Activated CD4-positive, CD25-positive, alpha-beta regulatory T cell treated with anti-CD3 and anti-CD28 coated beads, Interleukin-2, amount 50 U/mL, for 16 hours (primary cell): Measurements from ENCODE around the gene GUCY1B1.

Experiments used
- DNase-seq: peaks from one replicate; pipeline ENCODE4 v3.0.0-alpha.2; 2020; ENCODE audit warnings: low read depth, low spot score

Gene GUCY1B1

DNA sequence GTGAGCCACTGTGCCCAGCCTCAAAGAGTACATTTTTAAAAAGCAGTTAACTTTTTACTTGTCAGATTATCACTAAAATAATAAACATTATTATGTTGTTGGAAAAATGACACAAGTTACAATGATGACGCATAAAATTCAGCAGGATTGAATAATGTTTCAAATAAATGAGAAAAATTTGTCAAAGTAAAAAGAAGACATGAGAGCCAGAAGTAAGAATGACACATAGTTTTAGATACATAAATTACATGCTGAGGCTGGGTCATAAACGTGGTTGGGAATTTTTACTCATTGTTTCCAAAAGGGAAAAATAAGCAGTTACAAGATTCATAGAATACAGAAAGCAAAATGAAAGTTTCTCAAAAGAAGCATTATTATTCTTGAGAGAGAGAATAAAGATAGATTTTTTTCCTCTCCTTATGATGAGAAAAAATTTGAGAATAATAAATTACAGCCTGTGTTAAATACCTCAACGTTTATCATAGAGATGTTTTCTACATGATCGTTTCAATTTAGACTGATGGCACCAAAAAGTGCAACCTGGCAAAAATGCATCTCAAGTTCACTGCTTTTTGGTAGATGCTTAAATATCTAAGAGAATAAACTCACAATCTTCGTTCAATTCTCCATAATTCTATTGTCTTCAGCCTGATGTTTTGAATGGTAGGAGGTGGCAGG lies 40.4 kb downstream of the GUCY1B1 start:
- DNase-seq: no peak

DNA sequence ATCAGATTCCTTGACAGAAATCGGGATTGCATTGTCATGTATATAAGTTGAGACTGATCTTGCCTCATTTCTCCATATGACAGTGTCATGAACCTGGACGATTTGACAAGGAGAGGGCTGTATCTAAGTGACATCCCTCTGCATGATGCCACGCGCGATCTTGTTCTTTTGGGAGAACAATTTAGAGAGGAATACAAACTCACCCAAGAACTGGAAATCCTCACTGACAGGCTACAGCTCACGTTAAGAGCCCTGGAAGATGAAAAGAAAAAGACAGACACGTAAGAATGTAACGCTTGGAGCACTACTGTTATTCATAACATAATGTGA lies 40.9 kb downstream of the GUCY1B1 start:
- DNase-seq: no peak

DNA sequence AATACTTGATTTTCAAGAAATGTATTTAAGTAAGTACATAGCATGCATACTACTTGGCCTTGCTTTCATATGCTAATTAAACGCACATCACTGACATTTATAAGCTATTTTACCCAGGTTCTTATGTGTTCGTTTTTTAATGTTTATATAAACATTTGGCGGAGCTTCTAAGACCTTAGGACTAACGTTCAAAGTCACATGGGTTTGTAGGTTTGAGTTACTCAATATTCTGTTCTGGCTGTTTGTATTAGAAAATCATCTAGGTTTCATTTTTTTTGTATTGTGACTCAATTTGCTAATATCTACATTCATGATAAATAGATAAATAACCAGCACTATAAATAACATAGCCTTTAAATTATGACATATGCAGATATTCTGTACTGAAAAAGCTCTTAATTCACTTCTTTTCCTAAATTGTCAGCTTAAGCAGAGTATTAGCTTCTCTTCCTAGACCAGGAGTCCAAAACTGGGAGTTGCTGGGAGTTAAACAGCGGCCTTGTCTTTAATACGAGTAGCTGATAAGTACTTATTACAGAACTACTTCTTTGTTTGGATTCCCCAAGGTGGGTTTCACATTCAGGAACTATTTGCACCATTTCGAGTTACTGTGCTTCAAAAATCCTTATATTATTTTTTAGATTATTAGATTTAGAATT lies 42.0 kb downstream of the GUCY1B1 start:
- DNase-seq: no peak

DNA sequence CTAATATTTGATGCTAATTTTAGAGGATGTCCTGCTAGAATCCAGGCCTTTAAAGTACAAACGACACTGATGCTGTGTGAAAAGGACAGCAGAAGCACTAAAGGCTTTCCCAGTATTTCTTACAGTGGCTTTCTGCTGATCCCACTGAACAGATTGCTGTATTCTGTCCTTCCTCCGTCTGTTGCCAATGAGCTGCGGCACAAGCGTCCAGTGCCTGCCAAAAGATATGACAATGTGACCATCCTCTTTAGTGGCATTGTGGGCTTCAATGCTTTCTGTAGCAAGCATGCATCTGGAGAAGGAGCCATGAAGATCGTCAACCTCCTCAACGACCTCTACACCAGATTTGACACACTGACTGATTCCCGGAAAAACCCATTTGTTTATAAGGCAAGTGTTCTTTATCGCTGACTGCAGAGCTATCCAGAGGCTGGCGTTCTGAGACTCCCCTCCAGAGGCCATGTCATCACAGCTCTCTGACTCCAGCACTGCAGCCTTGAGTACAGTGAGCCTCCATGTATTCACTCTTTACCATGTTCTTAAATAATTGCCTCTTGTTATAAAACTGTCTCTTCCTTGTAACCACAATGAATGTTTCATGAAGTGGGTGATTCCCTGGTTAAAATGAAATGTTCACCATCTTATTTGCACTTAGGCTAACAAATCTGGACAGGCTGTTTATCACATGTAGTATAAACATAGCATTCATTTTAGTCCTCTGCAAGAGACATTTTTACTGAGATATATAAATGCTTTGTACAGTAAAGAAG lies 43.6 kb downstream of the GUCY1B1 start:
- DNase-seq: no peak

DNA sequence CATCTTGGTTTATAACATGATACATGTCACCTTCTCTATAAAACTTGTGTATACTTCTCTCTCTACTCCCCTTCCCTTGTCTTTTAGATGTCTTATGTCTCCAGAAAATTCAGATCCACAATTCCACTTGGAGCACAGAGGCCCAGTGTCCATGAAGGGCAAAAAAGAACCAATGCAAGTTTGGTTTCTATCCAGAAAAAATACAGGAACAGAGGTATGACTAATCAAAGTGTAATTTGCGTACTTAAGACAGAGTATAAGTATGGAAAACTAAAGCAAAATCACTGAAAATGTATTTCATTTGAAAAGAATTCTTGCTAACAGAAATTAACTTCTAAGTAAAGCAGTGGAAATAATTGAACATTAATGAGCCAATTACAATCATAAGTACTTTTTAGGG lies 46.2 kb downstream of the GUCY1B1 start:
- no peak for DNase-seq

DNA sequence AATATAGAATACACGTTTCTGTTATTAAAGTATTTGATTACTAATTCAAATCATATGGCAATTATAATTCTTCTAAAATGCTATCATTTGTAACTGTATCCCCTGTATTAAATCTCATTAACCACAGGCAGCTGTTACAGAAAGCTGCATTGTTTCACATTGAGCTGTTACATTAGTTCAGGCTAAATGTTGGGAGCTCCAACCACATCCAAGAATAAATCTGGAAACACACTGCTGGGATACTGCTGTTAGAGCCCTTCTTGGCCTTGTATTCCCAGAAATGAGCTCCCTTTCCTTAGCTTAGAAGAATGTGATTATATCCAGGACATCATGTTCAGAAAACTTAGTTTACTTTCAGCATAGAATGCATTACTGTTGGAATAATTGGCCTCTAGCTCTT lies 48.2 kb downstream of the GUCY1B1 start:
- no peak for DNase-seq

DNA sequence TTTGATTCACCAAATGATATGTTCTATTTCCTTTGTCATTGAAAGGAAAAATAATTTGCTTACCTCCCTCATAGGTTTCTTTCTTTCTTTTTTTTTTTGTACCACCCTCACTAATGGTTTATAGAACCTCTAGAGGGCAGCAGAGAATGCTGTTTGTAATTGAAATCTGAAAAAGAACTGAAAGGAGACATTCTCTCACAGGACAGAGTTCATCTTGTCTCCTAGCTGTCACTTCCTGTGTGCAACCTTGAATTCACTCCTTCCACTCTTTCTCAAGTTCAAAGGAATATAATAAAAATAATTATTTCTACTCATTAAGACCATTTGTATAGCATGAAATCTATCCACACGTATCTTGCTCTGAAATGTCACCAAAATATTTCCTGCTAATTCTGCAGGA lies 51.0 kb downstream of the GUCY1B1 start:
- no peak for DNase-seq

DNA sequence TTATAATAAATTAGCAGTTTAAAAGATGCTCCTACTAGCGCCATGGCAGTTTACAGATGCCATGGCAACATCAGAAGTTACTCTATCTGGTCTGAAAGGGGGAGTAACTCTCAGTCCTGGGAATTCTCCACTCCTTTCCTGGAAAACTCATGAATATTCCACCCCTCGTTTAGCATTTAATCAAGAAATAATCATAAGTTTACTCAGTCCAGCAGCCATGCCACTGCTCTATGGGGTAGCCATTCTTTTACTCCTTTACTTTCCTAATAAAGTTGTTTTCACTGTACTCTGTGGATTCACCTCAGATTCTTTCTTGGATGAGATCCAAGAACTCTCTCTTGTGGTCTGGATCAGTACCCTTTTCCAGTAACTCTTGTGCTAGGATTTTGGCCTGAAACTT lies 52.3 kb downstream of the GUCY1B1 start:
- DNase-seq: no peak

DNA sequence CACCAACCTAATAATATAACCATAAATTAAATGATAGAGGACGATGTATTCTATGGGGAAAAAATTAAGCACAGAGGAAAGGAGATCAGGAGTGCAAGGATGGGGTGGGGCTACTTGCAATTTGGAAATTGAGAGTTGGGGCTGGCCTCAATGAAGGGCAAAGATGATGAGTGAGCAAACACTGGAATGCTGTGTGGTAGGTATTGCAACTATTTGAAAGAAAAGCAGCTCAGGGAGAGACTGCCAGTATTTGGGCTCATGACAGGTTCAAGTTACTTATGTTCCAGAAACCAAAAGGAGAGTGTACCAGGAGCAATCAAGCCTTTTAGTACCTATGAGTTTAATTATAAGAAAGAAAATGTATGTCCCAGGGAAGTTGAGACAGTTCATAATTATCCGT lies 59.8 kb downstream of the GUCY1B1 start:
- DNase-seq: no peak

DNA sequence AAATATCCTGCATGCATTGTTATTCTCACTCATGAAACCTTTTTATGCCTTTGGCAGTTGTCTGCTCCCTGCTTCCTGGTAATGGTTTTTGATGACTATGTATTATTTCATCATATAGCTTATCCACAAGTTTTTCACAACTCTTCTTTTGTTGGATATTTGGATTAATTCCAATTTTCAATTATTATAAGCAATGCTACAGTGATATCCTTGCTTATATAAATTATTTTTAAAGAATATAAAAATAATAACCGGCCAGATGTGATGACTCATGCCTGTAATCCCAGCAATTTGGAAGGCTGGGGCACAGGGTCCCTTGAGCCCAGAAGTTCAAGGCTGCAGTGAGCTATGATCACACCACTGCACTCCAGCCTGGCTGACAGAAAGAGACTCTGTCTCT lies 60.2 kb downstream of the GUCY1B1 start:
- no peak for DNase-seq

DNA sequence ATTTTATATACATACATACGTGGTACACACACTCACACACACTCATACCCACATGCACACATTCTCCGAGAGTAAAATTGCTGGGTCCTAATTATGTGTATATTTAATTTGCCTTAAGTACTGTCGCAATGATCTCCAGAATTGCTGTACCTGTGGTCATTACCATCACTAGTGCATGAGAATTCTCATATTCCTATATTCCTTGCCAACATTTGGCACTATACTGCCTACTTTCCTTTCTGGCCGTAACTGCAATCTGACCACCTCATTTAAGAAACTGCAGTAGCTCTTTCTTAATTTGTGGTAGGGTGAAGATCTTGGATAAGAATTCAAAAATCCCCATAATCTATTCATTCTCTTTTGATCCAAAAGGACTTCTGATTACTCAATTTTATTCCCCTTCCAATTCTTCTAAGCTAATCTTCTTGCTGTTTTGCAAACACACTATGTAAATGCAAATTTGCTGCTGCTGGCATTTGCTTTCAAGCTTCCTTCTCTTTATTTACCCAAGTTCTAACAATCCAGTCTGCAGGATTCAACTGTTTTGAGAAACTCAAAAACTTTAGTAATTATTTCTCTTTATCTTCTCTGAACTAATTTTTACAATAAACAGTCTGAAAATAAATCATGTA lies 62.2 kb downstream of the GUCY1B1 start:
- DNase-seq: no peak

DNA sequence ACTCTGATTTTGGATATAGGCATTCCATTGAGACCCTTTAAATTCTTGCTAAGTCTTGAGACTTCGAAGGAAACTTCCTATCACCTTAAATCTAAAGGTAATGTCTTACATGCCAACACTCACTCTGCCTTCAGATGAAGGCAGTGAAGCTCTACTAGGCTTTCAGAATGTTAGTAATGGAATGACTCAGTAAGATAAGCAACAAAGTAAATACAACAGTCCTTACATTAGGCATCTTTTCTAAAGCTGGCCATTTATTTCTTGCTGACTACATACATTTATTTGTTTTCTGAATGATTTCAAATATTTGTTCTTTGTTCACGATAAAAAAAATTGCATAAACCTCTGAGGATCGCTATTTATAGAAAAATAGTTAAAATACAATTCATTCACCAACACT lies 63.8 kb downstream of the GUCY1B1 start:
- DNase-seq: no peak

DNA sequence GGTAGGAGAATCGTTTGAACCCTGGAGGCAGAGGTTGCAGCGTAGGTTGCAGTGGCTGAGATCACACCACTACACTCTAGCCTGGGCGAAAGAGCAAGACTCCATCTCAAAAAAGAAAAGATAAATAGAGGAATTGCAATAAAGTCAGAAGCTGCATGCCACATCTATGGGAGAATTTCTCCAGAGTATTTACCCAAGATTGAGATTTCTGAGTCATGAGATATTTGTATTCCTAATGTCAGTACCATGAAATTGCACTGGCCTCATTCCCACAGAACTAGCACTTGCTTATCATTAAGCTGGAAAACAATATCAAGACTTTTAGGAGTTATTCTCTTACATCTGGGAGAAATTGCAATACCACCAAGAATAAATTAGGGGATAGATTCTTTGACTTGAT lies 69.8 kb downstream of the GUCY1B1 start:
- no peak for DNase-seq

DNA sequence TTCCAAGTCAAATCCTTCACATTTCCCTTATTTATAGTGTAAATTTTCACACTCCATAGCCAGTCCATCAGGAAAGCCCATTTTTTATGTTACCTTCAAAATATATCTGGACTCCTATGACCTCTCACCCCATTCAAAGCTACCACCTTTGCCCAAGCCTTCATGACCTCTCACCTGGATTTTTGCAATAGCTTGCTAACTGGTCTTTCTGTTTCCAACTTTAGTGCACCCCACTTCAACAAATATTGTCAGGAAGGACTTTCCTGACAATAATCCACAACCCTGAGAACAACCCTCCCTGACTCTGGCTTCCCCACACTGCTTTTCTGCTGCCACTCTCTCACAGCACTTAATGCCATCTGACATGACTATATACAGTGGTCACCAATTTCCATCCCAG lies 73.8 kb downstream of the GUCY1B1 start:
- DNase-seq: no peak

DNA sequence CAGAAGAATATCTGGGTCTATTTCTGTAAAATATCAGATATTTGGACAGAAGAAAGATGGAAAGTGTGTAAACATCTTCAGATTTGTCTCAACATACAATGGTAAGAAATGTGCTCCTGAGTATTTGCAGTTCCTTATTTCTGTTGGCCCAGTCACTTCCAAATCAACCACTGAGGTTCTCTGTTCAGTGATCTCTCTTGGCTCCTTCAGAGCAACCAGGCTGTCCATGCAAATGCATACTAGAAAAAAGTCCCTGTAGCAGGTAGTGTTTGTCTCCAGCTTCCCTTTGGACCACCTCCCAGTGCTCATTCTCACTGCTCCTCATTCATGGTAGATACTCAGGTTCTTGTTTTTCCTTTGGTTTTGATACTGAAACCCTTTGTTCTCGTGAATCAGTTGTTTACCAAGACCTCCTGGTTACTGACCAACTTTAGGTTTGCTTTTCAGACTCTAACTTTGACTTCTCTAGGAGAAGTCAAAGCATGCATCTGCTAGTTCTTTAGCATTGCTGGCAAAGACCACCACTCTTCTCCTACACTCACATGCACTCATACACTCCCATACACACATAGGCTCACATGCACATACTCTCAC lies 78.5 kb downstream of the GUCY1B1 start:
- no peak for DNase-seq

DNA sequence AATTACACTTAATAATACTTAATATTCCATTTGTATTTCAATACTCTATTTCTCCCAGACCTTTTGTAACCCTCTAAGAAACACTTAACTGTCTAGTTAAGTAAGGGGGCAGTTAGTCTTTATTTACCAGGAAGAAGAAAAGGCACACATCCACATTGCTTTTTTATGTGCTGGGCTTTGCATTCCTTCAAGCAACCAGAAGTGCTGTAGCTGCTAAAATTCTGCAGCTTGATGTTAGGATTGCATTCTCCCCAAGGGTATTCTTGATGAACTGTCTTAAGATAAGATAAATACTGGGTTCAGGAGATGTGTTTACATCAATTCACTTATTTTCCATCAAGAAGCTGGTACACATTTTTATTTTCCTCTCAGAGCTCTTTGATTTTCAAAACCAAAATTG lies 83.3 kb downstream of the GUCY1B1 start:
- DNase-seq: no peak

DNA sequence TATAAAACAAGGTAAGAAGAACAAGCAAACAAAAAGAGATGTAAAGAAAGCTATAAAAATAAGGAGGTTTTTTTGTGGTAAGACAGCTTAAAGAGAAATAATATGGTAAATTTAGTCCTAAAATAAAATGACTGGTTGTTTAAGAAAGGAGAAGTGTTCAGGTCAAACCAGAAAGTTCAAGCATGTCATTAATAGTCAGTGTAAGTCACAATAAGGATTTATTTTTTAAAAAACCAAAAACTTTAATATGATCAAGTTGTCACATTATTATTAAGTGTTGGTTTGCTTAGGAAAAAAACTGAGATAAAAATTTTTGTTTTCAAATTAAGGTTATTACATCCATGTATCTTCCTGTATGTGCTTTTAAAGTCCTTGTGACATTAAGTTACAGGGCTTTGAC lies 88.1 kb downstream of the GUCY1B1 start:
- no peak for DNase-seq

DNA sequence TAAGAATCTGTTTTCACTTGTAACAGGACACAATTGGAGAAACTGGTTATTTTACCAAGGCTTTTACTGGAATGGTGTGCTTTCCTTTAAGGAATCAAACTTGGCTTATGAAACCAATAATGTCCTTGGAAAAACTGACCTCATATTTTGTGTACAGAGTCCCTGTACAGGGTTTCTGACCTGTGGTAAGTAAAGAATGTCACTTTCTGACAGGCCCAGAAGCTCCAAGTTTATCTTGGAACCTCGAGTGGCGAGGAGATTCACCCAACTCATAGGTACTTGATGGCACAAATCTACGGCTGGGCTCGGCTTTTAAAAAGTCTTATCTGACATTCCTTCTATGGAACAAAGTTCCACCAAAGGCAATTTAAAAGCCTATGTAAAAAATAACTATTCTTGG lies 90.2 kb downstream of the GUCY1B1 start:
- DNase-seq: no peak

DNA sequence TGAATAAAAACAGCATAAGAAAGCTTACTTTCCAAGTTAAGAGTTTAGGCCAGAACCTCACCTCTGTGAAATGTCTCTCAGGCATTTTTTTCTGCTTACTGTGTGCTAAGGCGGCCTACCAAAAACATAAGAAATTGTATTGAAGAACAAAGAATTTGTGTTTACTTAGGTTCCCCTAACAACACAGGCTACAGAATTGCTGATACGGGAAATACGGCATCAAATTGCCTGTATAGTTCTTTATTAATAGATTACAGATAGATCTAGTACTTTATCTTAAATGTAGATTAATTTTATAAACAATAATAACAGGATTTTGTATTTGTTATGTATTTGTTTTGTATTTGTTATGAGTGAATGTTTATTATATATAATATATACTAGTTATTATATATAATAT lies 94.4 kb downstream of the GUCY1B1 start:
- DNase-seq: no peak

DNA sequence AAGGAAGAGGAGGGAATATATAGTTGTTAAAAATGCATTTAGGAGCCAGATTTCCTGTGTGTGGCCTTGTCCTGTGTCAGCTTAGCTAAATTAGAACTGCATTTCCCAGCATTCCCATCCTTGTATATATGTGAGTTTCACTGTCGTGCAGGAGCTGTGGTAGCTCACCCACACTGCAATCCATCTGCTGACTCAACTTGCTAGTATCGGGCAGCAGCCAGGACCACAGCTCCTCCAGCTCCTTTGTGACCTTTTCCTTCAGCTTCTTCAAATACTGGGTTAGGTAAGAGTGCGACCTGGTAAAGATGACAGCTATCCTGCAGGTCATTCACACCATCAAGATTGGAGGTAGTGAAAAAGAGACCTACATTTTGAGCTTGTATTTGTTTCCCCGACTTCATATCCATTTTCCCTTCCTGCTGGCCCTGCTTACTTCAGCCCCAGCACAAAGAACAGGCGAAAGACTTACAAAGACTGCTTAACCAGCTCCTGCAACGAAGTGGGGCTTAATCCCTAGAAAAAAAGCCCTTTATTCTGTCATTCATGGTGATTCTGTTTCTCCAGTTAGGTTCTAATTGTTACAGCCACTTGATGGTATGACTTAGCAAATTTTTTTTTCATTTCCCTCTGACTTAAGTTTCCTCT lies 95.9 kb downstream of the GUCY1B1 start:
- DNase-seq: no peak

DNA sequence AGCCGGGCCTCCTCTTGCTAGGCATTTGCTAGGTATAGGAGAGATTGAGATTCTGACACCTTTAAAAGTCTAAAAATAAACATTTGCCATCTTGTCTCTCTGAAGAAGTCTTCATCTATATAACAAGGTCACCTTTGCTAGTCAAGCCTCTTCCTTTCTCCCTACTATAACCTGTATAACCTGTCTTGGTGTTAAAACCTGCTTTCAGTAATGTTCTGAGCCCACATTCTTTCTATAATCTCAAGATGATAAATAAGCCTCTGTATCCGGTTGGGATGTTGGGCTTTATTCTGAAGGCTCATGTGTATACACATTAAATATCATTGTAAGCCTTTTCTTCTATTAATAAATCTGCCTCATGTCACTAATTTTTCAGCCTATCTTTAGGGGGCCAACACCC lies 97.1 kb downstream of the GUCY1B1 start:
- no peak for DNase-seq
